H1 (cell line): ENCODE results near the gene BCAS1. TPM values are rescaled to one million over a fixed set of nuclear protein-coding genes. Genes with fewer than 3 reads are reported as not detected.

Experiments used
- CHD1 ChIP-seq: IDR thresholded peaks from 2 replicates; pipeline ENCODE4 v1.6.1; 2012; ENCODE audit warnings: low read depth, low read length, improper control_type of control experiment
- NRF1 ChIP-seq: IDR thresholded peaks from 2 replicates; pipeline ENCODE4 v1.6.1; 2011; ENCODE audit warnings: mild to moderate bottlenecking, low read depth, low read length, improper control_type of control experiment
- SIX5 ChIP-seq: IDR thresholded peaks from 2 replicates; pipeline ENCODE4 v1.6.1; 2011; ENCODE audit warnings: mild to moderate bottlenecking, low read depth, low read length
- polyA plus RNA-seq, 7 experiments: library from polyadenylated mRNA; depleted of rRNA in 3 of 7; stranded (reverse) in 5 of 7; unstranded in 2 of 7; fragments of >200 nt in 5 of 7; fragments of 200-250 nt in 2 of 7; gene quantifications; 1 replicate in 5 of 7; 2 replicates in 1 of 7; 4 replicates in 1 of 7; pipeline versions ENCODE4 v1.2.1 to v1.2.3, GENCODE V29; 2011 to 2013; ENCODE audit warnings: missing spikeins in 2 of 7, mixed read lengths in 2 of 7
- total RNA-seq: library from RNA; stranded (reverse); fragmentation: NEBNext Ultra II Directional; extraction: Animal tissue kit (Norgen Biotek cat#: 25700); gene quantifications from 2 replicates; pipeline ENCODE4 v1.2.1, GENCODE V29; 2021

BCAS1 gene
- total and polyA plus RNA-seq, 2 of the 8 experiments (the other 6 are each of a cell fraction or from before 2014, with no cell fraction given): 0.06 to 0.19 TPM

DNA sequence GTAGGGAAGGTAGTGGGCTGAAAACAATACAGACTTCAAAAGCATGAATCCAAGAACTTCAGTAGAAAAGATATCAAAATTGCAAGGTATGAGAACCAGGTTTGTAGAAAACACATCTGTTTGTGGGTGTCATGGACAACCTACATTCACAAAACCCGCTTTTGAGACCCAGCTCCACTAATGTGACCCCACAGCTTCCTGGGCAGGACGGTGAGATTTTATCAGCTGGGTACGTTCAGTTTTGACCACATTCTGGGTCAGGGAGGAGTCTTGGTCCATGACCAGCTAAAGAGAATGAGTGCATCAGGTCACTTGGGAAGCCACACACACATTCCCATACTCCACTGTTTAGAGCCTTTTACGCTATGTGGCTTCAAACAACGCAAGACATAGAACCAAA, 77.1 kb downstream of the BCAS1 start (continued):
- TF ChIP-seq SIX5: no peak
- TF ChIP-seq NRF1: no peak
- TF ChIP-seq CHD1: no peak
